Endothelial cell of umbilical vein (primary cell): Measurements from ENCODE around the gene EPN1. TPM values are rescaled to one million over a fixed set of nuclear protein-coding genes. Genes with fewer than 3 reads are reported as not detected.

Experiments
- BruUV-seq: library from RNA; stranded (reverse); fragments of 400-500 nt; replicated peaks from 2 replicates; lab custom pipeline; 2021; lab: Mats Ljungman, UMichigan
- CTCF ChIA-PET: fragments of 300-600, 350-600 bp; sonication (Branson Sonifier 250); formaldehyde crosslinking; loops from one replicate; lab custom pipeline; 2021; ENCODE audit warnings: antibody characterized with exemption, inconsistent platforms; lab: Charles Lee
- POLR2A ChIA-PET: fragments of 300-600, 350-600 bp; sonication (Branson Sonifier 250); formaldehyde crosslinking; loops from one replicate; lab custom pipeline; 2021; ENCODE audit warnings: antibody characterized with exemption, inconsistent platforms; lab: Charles Lee
- DNase-seq: peaks from one replicate; pipeline ENCODE4 v3.0.0-alpha.2; 2011; ENCODE audit warnings: low read depth, low spot score
- FAIRE-seq: peaks from 2 replicates; lab custom pipeline; 2011; peaks lifted over from hg19 to GRCh38; lab: Jason Lieb, UNC
- H2AFZ ChIP-seq: 2 replicates; pipeline ENCODE4 v1.6.0; 2012; ENCODE audit warnings: low read depth, low read length, control low read depth, inconsistent platforms
- H3K27ac ChIP-seq: 2 replicates; pipeline ENCODE4 v1.5.1; 2011; ENCODE audit warnings: low read depth, mild to moderate bottlenecking, control low read depth, low read length, moderate library complexity; ENCODE audit not compliant: insufficient read depth
- H3K27me3 ChIP-seq, 2 experiments: 2 replicates each; pipeline versions ENCODE4 v1.6.0 to v1.6.1; 2011; ENCODE audit warnings: low read length in 2 of 2, mixed read lengths in 1 of 2; ENCODE audit not compliant: control insufficient read depth in 2 of 2, insufficient read depth in 2 of 2
- H3K36me3 ChIP-seq, 2 experiments: 2 replicates in 1 of 2; 3 replicates in 1 of 2; pipeline ENCODE4 v1.5.1; 2011; ENCODE audit warnings: low read length in 2 of 2, mild to moderate bottlenecking in 1 of 2, moderate library complexity in 1 of 2; ENCODE audit not compliant: control insufficient read depth in 2 of 2, insufficient read depth in 2 of 2; ENCODE audit errors: extremely low read depth in 1 of 2
- H3K4me1 ChIP-seq: 3 replicates; pipeline ENCODE4 v1.5.1; 2011; ENCODE audit warnings: mild to moderate bottlenecking, low read length; ENCODE audit not compliant: control insufficient read depth, insufficient read depth; ENCODE audit errors: extremely low read depth
- H3K4me2 ChIP-seq: 2 replicates; pipeline ENCODE4 v1.6.1; 2011; ENCODE audit warnings: low read length, control low read depth, mixed read lengths; ENCODE audit not compliant: insufficient read depth
- H3K4me3 ChIP-seq, 3 experiments: fragments of 200-600 bp in 1 of 3; sonication (generic), shearing (Covaris generic) in 1 of 3; replicated peaks in 1 of 3; 2 replicates each; pipeline ENCODE4 v1.5.1; 2011 to 2016; ENCODE audit warnings: control low read depth in 3 of 3, low read length in 3 of 3, mild to moderate bottlenecking in 2 of 3, inconsistent platforms in 1 of 3, low read depth in 1 of 3, moderate library complexity in 1 of 3; ENCODE audit not compliant: insufficient read depth in 1 of 3
- H3K79me2 ChIP-seq: 2 replicates; pipeline ENCODE4 v1.6.0; 2012; ENCODE audit warnings: low read length, inconsistent platforms; ENCODE audit not compliant: control insufficient read depth, insufficient read depth
- H3K9ac ChIP-seq: replicated peaks from 2 replicates; pipeline ENCODE3; 2011; ENCODE audit warnings: low read length, control low read depth; ENCODE audit not compliant: insufficient read depth; ENCODE audit errors: extremely low read depth
- H3K9me1 ChIP-seq: replicated peaks from 3 replicates; pipeline ENCODE4 v1.6.0; 2011; ENCODE audit warnings: mild to moderate bottlenecking, low read length; ENCODE audit not compliant: control insufficient read depth, insufficient read depth; ENCODE audit errors: extremely low read depth
- H3K9me3 ChIP-seq: replicated peaks from 2 replicates; pipeline ENCODE4 v1.5.1; 2012; ENCODE audit warnings: low read length, inconsistent platforms; ENCODE audit not compliant: control insufficient read depth, insufficient read depth
- H4K20me1 ChIP-seq: replicated peaks from 2 replicates; pipeline ENCODE3; 2011; ENCODE audit warnings: mild to moderate bottlenecking, low read length; ENCODE audit not compliant: control insufficient read depth, insufficient read depth; ENCODE audit errors: extremely low read depth
- CTCF ChIP-seq, 2 donors: IDR thresholded peaks; 1 replicate in 1 of 2; 2 replicates in 1 of 2; pipeline ENCODE4 v1.5.1; 2011; ENCODE audit warnings: low read length in 2 of 2, mild to moderate bottlenecking in 2 of 2, moderate library complexity in 2 of 2, control low read depth in 1 of 2, inconsistent platforms in 1 of 2, low read depth in 1 of 2; ENCODE audit not compliant: insufficient read depth in 1 of 2; ENCODE audit errors: extremely low read depth in 1 of 2
- EZH2 ChIP-seq: IDR thresholded peaks from 2 replicates; pipeline ENCODE4 v1.6.1; 2012; ENCODE audit warnings: borderline replicate concordance, low read depth, mild to moderate bottlenecking, moderate library complexity, low read length, inconsistent platforms; ENCODE audit not compliant: severe bottlenecking
- FOS ChIP-seq: IDR thresholded peaks from 2 replicates; pipeline ENCODE4 v1.6.1; 2011; ENCODE audit warnings: mild to moderate bottlenecking, low read length, moderate library complexity, borderline replicate concordance; ENCODE audit not compliant: insufficient read depth
- GATA2 ChIP-seq: IDR thresholded peaks from 2 replicates; pipeline ENCODE4 v1.7.0; 2011; ENCODE audit warnings: low read depth, mild to moderate bottlenecking, moderate library complexity, mixed read lengths, low read length; ENCODE audit not compliant: insufficient read length, insufficient read depth
- JUN ChIP-seq: IDR thresholded peaks from 2 replicates; pipeline ENCODE4 v1.6.1; 2011; ENCODE audit warnings: borderline replicate concordance, low read depth; ENCODE audit not compliant: insufficient read length, insufficient read depth
- MYC ChIP-seq: IDR thresholded peaks from one replicate; pipeline ENCODE4 v1.6.1; 2011; ENCODE audit warnings: mild to moderate bottlenecking, low read depth, low read length
- POLR2A ChIP-seq: IDR thresholded peaks from 2 replicates; pipeline ENCODE4 v1.6.1; 2012; ENCODE audit warnings: low read depth, mild to moderate bottlenecking, control low read depth, low read length
- POLR2AphosphoS5 ChIP-seq: IDR thresholded peaks from 2 replicates; pipeline ENCODE4 v1.6.1; 2012; ENCODE audit warnings: low read depth, mild to moderate bottlenecking, control low read depth, low read length, moderate library complexity; ENCODE audit not compliant: insufficient read depth
- dilution Hi-C: fragments of 300-500 bp; cut with MboI; formaldehyde crosslinking; loops from one replicate; pipeline ENCODE4 v1.15.0; 2019; ENCODE audit warnings: low sequenced_read_pairs; ENCODE audit not compliant: extremely low pct_ligation_motif_present
- intact Hi-C: fragments of 100-400 bp; cut with micrococcal nuclease; formaldehyde crosslinking; loops from one replicate; pipeline ENCODE4 v1.10.0; 2022
- polyA plus RNA-seq, 4 experiments: library from polyadenylated mRNA; depleted of rRNA in 3 of 4; stranded (reverse) in 3 of 4; unstranded in 1 of 4; fragments of >200 nt; gene quantifications; 2 replicates each; pipeline versions ENCODE4 v1.2.1 to v1.2.3, GENCODE V29; 2011 to 2012; ENCODE audit warnings: missing spikeins in 1 of 4
- total RNA-seq: library from RNA; stranded (reverse); gene quantifications from 2 replicates; pipeline ENCODE4 v1.2.3, GENCODE V29; 2021
- TF ChIP-seq, protein P1 (sequence below): IDR thresholded peaks from 2 replicates; pipeline ENCODE4 v1.6.1; 2011; ENCODE audit not compliant: insufficient read depth, insufficient read length

EPN1 gene
- total and polyA plus RNA-seq, 2 donors (not counting 3 experiments of a cell fraction or from before 2014, with no cell fraction given), result 87.2 to 138 TPM

DNA sequence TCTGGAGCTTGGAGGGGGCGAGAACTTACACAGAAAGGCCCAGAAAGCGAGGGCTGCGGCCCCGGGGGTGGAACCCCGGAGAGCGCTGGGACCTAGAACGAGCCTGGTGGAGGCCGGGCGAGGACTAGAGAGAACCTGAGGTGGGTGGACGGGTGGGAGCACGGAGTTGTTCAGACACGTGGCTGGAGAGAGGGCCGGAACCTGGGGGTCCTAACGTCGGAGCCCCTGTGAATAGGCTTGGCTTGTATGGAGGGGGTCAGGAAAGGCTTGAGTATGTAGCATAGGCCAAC is 31.2 kb upstream of the EPN1 start:
- H3K79me2 ChIP-seq, result peaks cover 23% of the 10 kb centered on the region
- ChIA-PET CTCF (interaction anchor here (0.6 kb wide), 1 partner anchor 470 kb away, joined by 4 read pairs; no protein-coding TSS in a partner anchor), POLR2A (no interaction called here)
- no peaks in the 10 kb centered on the region for H3K9me3 ChIP-seq
- peaks cover 3 to 10% of the 10 kb centered on the region in 2 experiments for H3K36me3 ChIP-seq
- BruUV-seq, result no TSS peak
- H3K4me1 ChIP-seq, result peaks cover 35% of the 10 kb centered on the region
- H3K9ac ChIP-seq, result peak overlapping the region; percentile 61
- H3K4me3 ChIP-seq, result peak overlapping the region; percentile 53 to 75 (median 61)
- TF ChIP-seq GATA2, result no peak
- peak overlapping the region; percentile 50 for H3K4me2 ChIP-seq
- H4K20me1 ChIP-seq, result no peaks in the 10 kb centered on the region
- no peak overlapping the region for H3K27ac ChIP-seq
- DNase-seq (no peak), FAIRE-seq (no peak)
- no peaks in the 10 kb centered on the region for H3K9me1 ChIP-seq
- intact Hi-C loops, result loop anchor here (1.0 to 5.0 kb wide), 2 partner anchors 9 to 557 kb away; no protein-coding TSS in a partner anchor
- dilution Hi-C loops, result no loop called here
- H2AFZ ChIP-seq, result no peak overlapping the region
- H3K27me3 ChIP-seq, result no peaks in the 10 kb centered on the region

GRCh38 chr19:55644191-55644833 is 30.7 kb upstream of the EPN1 start:
- Histone ChIP-seq H3K9me1 (no peaks in the 10 kb centered on the region), H3K9ac (peak overlapping the region; percentile 61), H3K4me1 (peaks cover 35% of the 10 kb centered on the region), H4K20me1 (no peaks in the 10 kb centered on the region), H3K9me3 (no peaks in the 10 kb centered on the region), H2AFZ (no peak overlapping the region), H3K36me3 (peaks cover 3 to 10% of the 10 kb centered on the region in 2 experiments), H3K4me2 (peak overlapping the region; percentile 50), H3K4me3 (peak overlapping the region; percentile 53 to 75 (median 61)), H3K27ac (no peak overlapping the region), H3K27me3 (no peaks in the 10 kb centered on the region), H3K79me2 (peaks cover 23% of the 10 kb centered on the region)
- CTCF ChIA-PET, result interaction anchor here (0.6 kb wide), 1 partner anchor 471 kb away, joined by 4 read pairs; no protein-coding TSS in a partner anchor
- DNase-seq (no peak), FAIRE-seq (no peak)
- TF ChIP-seq POLR2AphosphoS5 (no peak), CTCF (IDR thresholded peaks at IDR 0.05; ENCODE audit: extremely low read depth in 1 of 2, insufficient read depth in 1 of 2, low read depth in 1 of 2, low read length in 2 of 2) (no peak), MYC (no peak), POLR2A (no peak), EZH2 (no peak), GATA2 (no peak), JUN (no peak), FOS (no peak)
- TF ChIP-seq, protein P1, sequence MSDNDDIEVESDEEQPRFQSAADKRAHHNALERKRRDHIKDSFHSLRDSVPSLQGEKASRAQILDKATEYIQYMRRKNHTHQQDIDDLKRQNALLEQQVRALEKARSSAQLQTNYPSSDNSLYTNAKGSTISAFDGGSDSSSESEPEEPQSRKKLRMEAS, result no peak
- dilution Hi-C loops (no loop called here), intact Hi-C loops (loop anchor here (5.0 kb wide), 1 partner anchor 557 kb away; no protein-coding TSS in a partner anchor)
- POLR2A ChIA-PET, result no interaction called here
- no TSS peak for BruUV-seq
